ACC112 (cell line): Measurements from ENCODE around the gene GDPD4.

Experiments used
- H2AFZ ChIP-seq: fragments of 200-600 bp; sonication (generic); one replicate; pipeline ENCODE4 v1.6.0; 2017; ENCODE audit warnings: antibody characterized with exemption, low read length; ENCODE audit not compliant: unreplicated experiment
- H3K27ac ChIP-seq: fragments of 200-600 bp; sonication (generic); 2 replicates; pipeline ENCODE4 v1.5.1; 2014; ENCODE audit warnings: low read depth, mild to moderate bottlenecking, antibody characterized with exemption, low read length, moderate library complexity
- H3K27me3 ChIP-seq: fragments of 200-600 bp; sonication (generic); 2 replicates; pipeline ENCODE4 v1.6.1; 2014; ENCODE audit warnings: mild to moderate bottlenecking, antibody characterized with exemption, low read length, moderate library complexity, mixed read lengths; ENCODE audit not compliant: insufficient read depth
- H3K36me3 ChIP-seq: fragments of 200-600 bp; sonication (generic); 2 replicates; pipeline ENCODE4 v1.6.1; 2016; ENCODE audit warnings: mild to moderate bottlenecking, antibody characterized with exemption, low read length, moderate library complexity, mixed read lengths; ENCODE audit not compliant: insufficient read depth
- H3K4me1 ChIP-seq: fragments of 200-600 bp; sonication (generic); one replicate; pipeline ENCODE4 v1.6.1; 2016; ENCODE audit warnings: low read length, mixed read lengths; ENCODE audit not compliant: insufficient read depth, unreplicated experiment, control insufficient read depth
- H3K4me3 ChIP-seq: fragments of 200-600 bp; sonication (generic); 2 replicates; pipeline ENCODE4 v1.5.1; 2014; ENCODE audit warnings: mild to moderate bottlenecking, low read depth, low read length
- H3K79me2 ChIP-seq: fragments of 200-600 bp; sonication (generic); one replicate; pipeline ENCODE4 v1.6.0; 2016; ENCODE audit warnings: low read length; ENCODE audit not compliant: control insufficient read depth, unreplicated experiment, insufficient read depth

Gene GDPD4

GRCh38 chr11:77181799-77182541, 119.5 kb downstream of the GDPD4 start:
- no peak overlapping the region for H3K27ac ChIP-seq
- no peaks in the 10 kb centered on the region; the same call in 1 of the 2 replicates for H3K27me3 ChIP-seq
- H3K4me3 ChIP-seq: no peak overlapping the region
- H3K36me3 ChIP-seq: no peaks in the 10 kb centered on the region
- H2AFZ ChIP-seq: no peak overlapping the region
- no peaks in the 10 kb centered on the region for H3K79me2 ChIP-seq
- H3K4me1 ChIP-seq: no peaks in the 10 kb centered on the region

GRCh38 chr11:77181226-77181625, 120.3 kb downstream of the GDPD4 start:
- no peak overlapping the region for H3K4me3 ChIP-seq
- no peak overlapping the region for H3K27ac ChIP-seq
- no peak overlapping the region for H2AFZ ChIP-seq
- H3K27me3 ChIP-seq: no peaks in the 10 kb centered on the region; the same call in 1 of the 2 replicates
- no peaks in the 10 kb centered on the region for H3K36me3 ChIP-seq
- no peaks in the 10 kb centered on the region for H3K79me2 ChIP-seq
- no peaks in the 10 kb centered on the region for H3K4me1 ChIP-seq

DNA sequence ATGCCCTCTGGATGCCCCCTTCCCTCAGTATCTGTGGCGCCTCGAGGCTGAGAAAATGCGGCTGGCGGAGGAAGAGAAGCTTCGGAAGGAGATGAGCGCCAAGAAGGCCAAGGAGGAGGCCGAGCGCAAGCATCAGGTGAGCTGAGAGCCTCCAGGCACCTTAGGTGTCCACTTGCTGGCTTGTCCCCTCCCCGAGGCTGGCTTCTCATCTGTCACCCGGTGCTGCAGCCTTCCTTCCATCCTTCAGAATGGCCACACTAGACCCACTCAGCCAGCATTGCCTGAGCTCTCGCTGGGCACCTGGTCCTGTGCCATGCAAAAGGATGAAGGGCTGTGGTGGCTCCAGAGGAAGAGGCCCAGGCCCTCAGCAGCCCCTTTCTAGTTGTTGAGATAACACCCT, 121.1 kb downstream of the GDPD4 start:
- Histone ChIP-seq H3K27ac (no peak overlapping the region), H3K79me2 (no peaks in the 10 kb centered on the region), H2AFZ (no peak overlapping the region), H3K4me3 (no peak overlapping the region), H3K36me3 (no peaks in the 10 kb centered on the region), H3K4me1 (no peaks in the 10 kb centered on the region), H3K27me3 (no peaks in the 10 kb centered on the region; the same call in 1 of the 2 replicates)

GRCh38 chr11:77179681-77180080, 121.8 kb downstream of the GDPD4 start:
- H3K27me3 ChIP-seq: no peaks in the 10 kb centered on the region; the same call in 1 of the 2 replicates

DNA sequence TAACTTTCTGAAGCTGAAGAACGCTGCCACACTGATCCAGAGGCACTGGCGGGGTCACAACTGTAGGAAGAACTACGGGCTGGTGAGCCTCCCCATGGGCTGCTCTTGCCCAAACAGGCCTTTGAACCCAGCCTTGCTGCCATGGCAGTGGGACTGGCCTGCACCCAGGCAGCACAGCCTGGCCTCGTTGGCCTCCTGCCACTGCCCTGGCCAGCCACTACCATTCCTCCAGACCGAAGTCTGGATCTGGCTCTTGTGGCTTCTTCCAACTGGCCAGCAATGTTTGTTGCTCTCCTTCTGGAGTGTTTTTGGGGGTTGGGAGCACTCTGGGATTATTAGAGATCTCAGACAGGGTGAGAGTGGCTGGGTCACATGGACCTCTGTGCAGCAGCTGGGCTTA, 122.4 kb downstream of the GDPD4 start:
- H3K79me2 ChIP-seq: no peaks in the 10 kb centered on the region
- H3K36me3 ChIP-seq: no peaks in the 10 kb centered on the region
- H3K4me3 ChIP-seq: no peak overlapping the region
- no peak overlapping the region for H3K27ac ChIP-seq
- H2AFZ ChIP-seq: no peak overlapping the region
- no peaks in the 10 kb centered on the region for H3K4me1 ChIP-seq
- no peaks in the 10 kb centered on the region; the same call in 1 of the 2 replicates for H3K27me3 ChIP-seq

More at GRCh38 chr11:77179681-77180080, 121.8 kb downstream of the GDPD4 start:
- Histone ChIP-seq H3K4me3 (no peak overlapping the region), H3K4me1 (no peaks in the 10 kb centered on the region), H3K79me2 (no peaks in the 10 kb centered on the region), H3K27ac (no peak overlapping the region), H3K36me3 (no peaks in the 10 kb centered on the region), H2AFZ (no peak overlapping the region)

GRCh38 chr11:77178150-77178549, 123.3 kb downstream of the GDPD4 start:
- Histone ChIP-seq H3K27me3 (no peaks in the 10 kb centered on the region; the same call in 1 of the 2 replicates), H3K4me3 (no peak overlapping the region), H3K79me2 (no peaks in the 10 kb centered on the region), H3K4me1 (no peaks in the 10 kb centered on the region), H3K27ac (no peak overlapping the region), H3K36me3 (no peaks in the 10 kb centered on the region), H2AFZ (no peak overlapping the region)

DNA sequence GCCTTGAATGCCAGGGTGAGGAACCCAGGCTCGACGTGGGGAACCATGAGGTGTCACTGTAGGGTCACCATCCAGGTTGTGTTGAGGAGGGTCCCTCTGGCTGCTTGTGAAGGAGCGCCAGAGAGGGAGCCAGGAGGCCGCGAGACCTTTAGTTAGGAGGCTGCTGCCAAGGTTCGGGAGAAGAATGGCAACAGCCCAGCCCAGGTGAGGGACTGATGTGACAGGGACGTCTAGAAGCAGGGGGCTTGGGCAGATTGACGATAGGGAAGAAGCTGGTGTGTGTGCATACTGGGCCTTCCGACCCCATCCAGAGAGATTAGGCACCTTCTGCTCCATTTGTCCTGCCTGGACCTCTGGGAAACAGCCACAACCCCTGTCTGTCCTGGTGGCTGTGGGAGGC, 124.5 kb downstream of the GDPD4 start:
- Histone ChIP-seq H2AFZ (no peak overlapping the region), H3K4me1 (no peaks in the 10 kb centered on the region), H3K27ac (no peak overlapping the region), H3K27me3 (no peaks in the 10 kb centered on the region), H3K36me3 (no peaks in the 10 kb centered on the region), H3K4me3 (no peak overlapping the region), H3K79me2 (no peaks in the 10 kb centered on the region)

GRCh38 chr11:77175869-77176539, 125.5 kb downstream of the GDPD4 start:
- no peak overlapping the region for H3K4me3 ChIP-seq
- no peaks in the 10 kb centered on the region for H3K4me1 ChIP-seq
- no peaks in the 10 kb centered on the region for H3K36me3 ChIP-seq
- no peaks in the 10 kb centered on the region for H3K79me2 ChIP-seq
- no peaks in the 10 kb centered on the region for H3K27me3 ChIP-seq
- H2AFZ ChIP-seq: no peak overlapping the region
- no peak overlapping the region for H3K27ac ChIP-seq

- no peaks in the 10 kb centered on the region for H3K79me2 ChIP-seq
- no peak overlapping the region for H3K27ac ChIP-seq
- H3K36me3 ChIP-seq: no peaks in the 10 kb centered on the region
- H2AFZ ChIP-seq: no peak overlapping the region
- no peak overlapping the region for H3K4me3 ChIP-seq
- H3K27me3 ChIP-seq: no peaks in the 10 kb centered on the region
- H3K4me1 ChIP-seq: no peaks in the 10 kb centered on the region
These were observed 126.3 kb downstream of the GDPD4 start for GRCh38 chr11:77175021-77175842.

GRCh38 chr11:77174559-77174958, 126.9 kb downstream of the GDPD4 start:
- Histone ChIP-seq H3K79me2 (no peaks in the 10 kb centered on the region), H3K36me3 (no peaks in the 10 kb centered on the region), H2AFZ (no peak overlapping the region), H3K27me3 (no peaks in the 10 kb centered on the region), H3K27ac (no peak overlapping the region), H3K4me1 (no peaks in the 10 kb centered on the region), H3K4me3 (no peak overlapping the region)
